NCI-H2081 (cell line): ENCODE measurements around the gene SLC6A11.

Experiments
- DNase-seq, 2 experiments: peaks; one replicate each; lab custom pipeline; 2025; lab: John Stamatoyannopoulos, UW

Gene SLC6A11

GRCh38 chr3:10790713-10791112, 25.3 kb upstream of the SLC6A11 start:
- DNase-seq = no peak

GRCh38 chr3:10792208-10792607, 23.8 kb upstream of the SLC6A11 start:
- no peak for DNase-seq

- no peak for DNase-seq
These were observed 17.2 kb upstream of the SLC6A11 start for GRCh38 chr3:10798600-10799367.

GRCh38 chr3:10804183-10804648, 11.8 kb upstream of the SLC6A11 start:
- no peak for DNase-seq

- DNase-seq = no peak
These were observed 10.0 kb upstream of the SLC6A11 start for GRCh38 chr3:10806006-10806405.

- no peak for DNase-seq
These were observed 7.8 kb upstream of the SLC6A11 start for GRCh38 chr3:10808130-10808735.

- no peak for DNase-seq
These were observed 7.1 kb upstream of the SLC6A11 start for GRCh38 chr3:10808974-10809373.

GRCh38 chr3:10810376-10810775, 5.7 kb upstream of the SLC6A11 start:
- no peak for DNase-seq

- DNase-seq = no peak
These were observed 2.6 kb upstream of the SLC6A11 start for GRCh38 chr3:10813425-10813824.

GRCh38 chr3:10814623-10815022, 1.4 kb upstream of the SLC6A11 start:
- no peak for DNase-seq

- DNase-seq = no peak
These were observed 541 bp upstream of the SLC6A11 start for GRCh38 chr3:10815487-10815886.

GRCh38 chr3:10816863-10817253, 830 bp downstream of the SLC6A11 start:
- DNase-seq = no peak

- no peak for DNase-seq
These were observed 1.5 kb downstream of the SLC6A11 start for GRCh38 chr3:10817506-10817905.

GRCh38 chr3:10822055-10822454, 6.0 kb downstream of the SLC6A11 start:
- DNase-seq = no peak

- DNase-seq = no peak
These were observed 6.9 kb downstream of the SLC6A11 start for GRCh38 chr3:10822708-10823515.

- DNase-seq = no peak
These were observed 7.4 kb downstream of the SLC6A11 start for GRCh38 chr3:10823516-10823818.

- no peak for DNase-seq
These were observed 8.4 kb downstream of the SLC6A11 start for GRCh38 chr3:10824468-10824867.

GRCh38 chr3:10833855-10834414, 17.9 kb downstream of the SLC6A11 start:
- no peak for DNase-seq

GRCh38 chr3:10834951-10835350, 18.9 kb downstream of the SLC6A11 start:
- DNase-seq = no peak

GRCh38 chr3:10835406-10835805, 19.4 kb downstream of the SLC6A11 start:
- no peak for DNase-seq

- DNase-seq = no peak
These were observed 20.6 kb downstream of the SLC6A11 start for GRCh38 chr3:10836676-10837075.

GRCh38 chr3:10837849-10838248, 21.8 kb downstream of the SLC6A11 start:
- DNase-seq = no peak

- no peak for DNase-seq
These were observed 23.1 kb downstream of the SLC6A11 start for GRCh38 chr3:10839167-10839566.
